ENCODE measurements around the gene KIF5C.

The KIF5C gene

DNA sequence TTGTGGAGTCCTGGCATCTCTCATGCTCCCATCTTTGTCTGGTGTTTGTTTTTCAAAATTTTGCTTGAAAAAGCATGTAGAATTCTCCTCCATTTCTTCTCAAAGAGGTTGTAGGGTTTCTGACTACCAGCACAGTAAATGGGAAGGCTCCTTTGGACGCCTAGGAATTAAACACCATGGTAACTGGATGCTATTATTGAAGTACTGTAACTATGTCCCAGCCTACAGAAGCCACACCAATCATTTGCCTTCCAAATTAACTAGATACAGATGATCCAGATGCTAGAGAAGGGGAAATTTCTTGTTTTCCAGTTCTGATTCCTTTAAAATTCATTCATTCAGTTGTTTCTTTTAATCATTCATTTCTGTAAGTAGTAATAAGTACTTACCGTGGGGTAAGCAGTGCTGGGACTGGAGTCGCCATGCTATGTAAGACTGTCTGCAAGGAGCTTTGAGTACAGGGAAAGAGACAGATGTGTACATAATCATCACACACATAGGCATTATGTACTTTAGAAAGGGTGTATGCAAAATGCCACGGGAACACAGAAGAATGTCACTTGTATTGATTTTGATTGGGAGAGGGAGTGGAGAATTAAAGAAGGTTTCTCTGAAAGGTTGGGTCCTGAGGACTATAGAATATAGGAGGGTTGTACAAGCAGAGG, 49.6 kb downstream of the KIF5C start:
- DNase-seq (ENCODE audit: low spot score) = no peak

DNA sequence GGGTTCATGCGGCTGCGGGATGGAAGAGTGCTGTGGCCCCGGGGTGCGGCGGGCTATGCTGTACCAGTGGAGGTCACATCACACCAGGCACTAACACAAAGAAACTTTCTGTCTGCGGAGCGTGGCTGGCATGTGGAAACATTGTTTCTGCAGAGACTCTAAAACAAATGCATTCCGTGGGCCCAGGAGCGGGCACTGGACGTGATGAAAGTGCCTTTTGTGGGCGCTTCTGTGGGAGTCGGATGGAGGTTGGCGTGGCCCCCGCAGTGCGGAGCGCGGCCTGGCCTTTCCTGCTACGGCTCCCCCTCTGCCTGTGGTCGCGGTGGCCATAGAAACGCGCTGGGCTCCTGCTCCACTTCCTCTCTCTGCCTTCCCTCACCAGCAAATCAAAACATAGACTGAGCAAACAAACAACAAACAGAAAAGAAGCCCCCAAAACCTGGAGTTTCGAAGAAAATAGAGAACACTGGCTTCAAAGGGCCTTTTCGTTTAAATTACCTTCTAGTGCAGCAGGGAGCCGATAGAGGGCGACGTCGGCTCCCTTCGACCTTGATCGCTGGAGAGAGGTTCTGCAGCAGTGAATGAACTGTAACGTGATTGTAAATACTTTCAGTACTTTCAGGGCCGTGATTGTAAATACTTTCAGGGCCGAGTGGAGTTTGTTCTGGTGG, 51.4 kb downstream of the KIF5C start:
- no peak for DNase-seq (ENCODE audit: low spot score)

GRCh38 chr2:148926981-148927401, 52.0 kb downstream of the KIF5C start:
- DNase-seq (ENCODE audit: low spot score) = no peak

DNA sequence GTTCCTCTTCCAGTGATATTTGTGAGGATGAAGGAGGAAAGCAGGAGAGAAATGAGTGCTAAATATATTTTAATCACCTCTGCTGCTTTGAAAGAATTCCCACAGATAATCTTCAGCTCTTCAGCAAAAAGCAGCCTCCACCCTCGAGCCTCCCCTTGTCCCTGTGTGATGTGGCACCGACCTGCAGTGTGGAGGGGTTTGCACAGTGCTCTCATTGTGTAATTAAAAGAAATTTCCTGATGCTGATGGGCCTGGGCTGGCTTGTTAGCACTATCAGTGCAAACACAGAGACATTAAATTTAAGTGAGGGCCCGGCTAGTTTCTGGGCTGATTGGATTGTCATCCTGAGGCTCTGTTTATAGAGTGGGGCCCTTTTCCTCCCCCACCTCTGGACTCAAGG, 53.4 kb downstream of the KIF5C start:
- no peak for DNase-seq (ENCODE audit: low spot score)

GRCh38 chr2:148930046-148930775, 55.2 kb downstream of the KIF5C start:
- no peak for DNase-seq (ENCODE audit: low spot score)

- no peak for DNase-seq (ENCODE audit: low spot score)
These were observed 57.5 kb downstream of the KIF5C start for GRCh38 chr2:148932536-148932935.

DNA sequence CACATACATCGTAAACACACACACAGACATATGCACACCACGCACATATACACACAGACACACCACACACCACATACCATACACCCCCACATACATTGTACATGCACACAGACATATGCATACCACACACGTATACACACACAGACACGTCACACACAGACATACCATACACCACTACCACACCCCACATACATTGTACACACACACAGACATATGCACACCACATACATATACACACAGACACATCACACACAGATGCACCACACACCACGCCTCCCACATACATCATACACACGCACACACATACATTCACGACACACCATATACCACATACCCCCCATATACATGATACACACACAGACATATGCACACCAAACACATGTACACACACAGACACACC, 58.4 kb downstream of the KIF5C start:
- no peak for DNase-seq (ENCODE audit: low spot score)

- no peak for DNase-seq (ENCODE audit: low spot score)
These were observed 60.8 kb downstream of the KIF5C start for GRCh38 chr2:148935791-148936190.

DNA sequence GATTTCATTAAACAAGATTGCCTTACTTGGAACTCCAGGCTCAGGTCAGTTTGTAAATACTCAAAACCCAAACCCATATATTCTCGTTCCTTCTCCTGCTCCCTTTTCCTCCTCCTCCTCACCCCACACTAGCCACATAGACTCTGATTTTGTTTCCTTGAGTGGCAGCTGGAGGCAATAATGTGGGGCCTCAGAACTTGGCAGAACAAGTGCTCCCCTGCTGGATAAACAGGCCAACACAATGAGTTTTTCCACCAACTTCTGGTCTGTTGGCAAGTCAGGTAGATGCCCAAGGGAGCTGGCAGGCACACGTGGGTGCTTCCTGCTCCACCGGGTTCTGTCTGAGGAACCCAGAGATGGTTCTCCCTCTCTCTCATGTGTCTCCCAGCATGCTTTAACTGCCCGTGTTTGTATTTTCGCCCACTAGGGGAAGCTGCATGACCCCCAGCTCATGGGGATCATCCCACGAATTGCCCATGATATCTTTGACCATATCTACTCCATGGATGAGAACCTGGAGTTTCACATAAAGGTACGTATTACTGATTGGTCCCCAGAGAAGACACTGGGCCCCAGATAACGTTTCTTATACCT, 61.9 kb downstream of the KIF5C start:
- DNase-seq (ENCODE audit: low spot score) = no peak

DNA sequence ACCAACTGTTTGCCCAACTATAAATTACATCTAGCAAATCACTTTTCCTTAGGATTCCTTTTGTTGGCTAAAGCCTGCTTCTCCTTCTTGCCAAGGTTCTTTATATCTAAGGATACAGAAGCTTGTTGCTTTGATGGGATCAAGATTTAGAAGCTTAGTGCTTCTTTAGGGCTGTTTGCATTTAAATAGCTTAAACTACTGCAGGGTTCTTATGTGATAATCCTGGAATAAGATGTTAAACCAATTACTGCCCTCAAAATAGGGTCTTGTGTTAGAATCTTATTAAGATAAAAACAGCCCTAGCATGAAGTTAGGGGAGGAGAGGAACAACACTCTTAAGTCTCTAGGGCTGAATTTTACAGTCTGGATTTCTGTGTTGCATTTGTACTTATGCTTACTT, 64.2 kb downstream of the KIF5C start:
- no peak for DNase-seq (ENCODE audit: low spot score)

DNA sequence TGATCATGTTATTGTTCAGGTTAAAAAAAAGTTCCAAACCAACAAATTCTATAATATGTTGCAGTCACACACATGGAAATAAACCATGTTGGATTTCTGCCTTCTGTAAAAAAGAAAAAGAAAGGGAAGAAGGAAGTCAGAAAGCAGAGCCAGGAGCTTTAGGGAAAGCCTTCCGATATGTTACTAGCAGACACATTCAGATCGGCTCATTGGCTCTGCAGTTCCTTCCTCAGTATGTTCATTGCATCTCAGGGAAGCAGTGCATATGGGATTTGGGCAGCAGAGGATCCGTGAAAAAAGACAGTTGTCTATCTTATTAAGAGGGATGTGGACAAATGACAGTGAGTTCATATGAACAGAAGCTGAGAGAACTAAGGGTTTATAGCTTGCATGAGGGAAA, 68.1 kb downstream of the KIF5C start:
- DNase-seq (ENCODE audit: low spot score) = no peak

DNA sequence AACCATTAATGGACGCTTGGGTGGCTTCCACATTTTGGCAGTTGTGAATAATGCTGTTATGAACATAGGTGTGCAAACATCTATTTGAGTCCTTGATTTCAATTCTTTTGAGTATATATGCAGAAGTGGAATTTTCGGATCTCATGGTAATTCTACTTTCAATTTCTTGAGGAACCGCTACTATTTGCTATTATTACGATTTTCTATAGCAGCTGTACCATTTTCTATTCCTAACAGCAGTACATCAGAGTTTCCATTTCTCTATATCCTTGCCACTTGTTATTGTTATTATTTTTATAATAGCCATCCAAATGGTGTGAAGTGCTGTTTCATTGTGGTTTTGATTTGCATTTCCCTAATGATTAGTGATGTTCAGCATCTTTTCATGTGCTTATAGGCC, 69.5 kb downstream of the KIF5C start:
- no peak for DNase-seq (ENCODE audit: low spot score)

DNA sequence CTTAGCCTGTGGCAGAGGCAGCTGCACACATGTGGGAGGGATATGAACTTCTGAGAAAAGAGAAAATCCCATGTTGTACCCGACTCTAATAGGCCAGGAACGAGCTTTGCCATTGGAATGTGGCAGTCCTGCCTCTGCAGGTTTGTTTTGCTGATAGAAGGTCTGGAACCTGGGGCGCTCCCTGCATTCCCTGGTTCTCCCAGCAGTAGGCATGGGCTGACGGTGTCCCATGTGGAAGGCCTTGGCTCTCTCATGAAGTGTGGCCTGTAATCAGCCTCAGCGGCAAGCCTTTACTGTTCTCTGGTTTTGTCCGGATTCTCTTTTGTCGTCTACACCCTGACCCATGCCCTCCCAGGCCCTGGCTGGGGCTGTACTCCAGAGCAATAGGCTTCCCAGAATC, 72.3 kb downstream of the KIF5C start:
- no peak for DNase-seq (ENCODE audit: low spot score)

GRCh38 chr2:148948868-148949267, 73.8 kb downstream of the KIF5C start:
- no peak for DNase-seq (ENCODE audit: low spot score)

DNA sequence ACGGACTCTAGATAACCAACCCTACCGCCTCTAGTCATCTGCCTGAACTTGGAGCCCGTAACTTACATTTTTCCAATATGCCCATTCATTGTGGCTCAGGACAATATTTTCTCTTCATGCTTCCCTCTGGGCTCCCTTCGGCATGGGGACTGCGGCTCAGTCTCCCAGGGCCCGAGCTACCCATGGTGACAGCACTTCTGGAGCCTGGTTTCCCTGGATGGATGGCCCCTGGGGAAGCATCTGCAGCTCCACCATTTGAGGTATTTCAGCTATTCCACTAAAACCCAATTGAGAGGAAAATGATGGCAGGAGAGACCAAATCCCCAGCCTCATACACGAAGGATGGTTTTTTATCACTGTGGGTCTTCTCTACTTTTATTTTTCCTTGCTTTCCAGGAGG, 74.3 kb downstream of the KIF5C start:
- no peak for DNase-seq (ENCODE audit: low spot score)

DNA sequence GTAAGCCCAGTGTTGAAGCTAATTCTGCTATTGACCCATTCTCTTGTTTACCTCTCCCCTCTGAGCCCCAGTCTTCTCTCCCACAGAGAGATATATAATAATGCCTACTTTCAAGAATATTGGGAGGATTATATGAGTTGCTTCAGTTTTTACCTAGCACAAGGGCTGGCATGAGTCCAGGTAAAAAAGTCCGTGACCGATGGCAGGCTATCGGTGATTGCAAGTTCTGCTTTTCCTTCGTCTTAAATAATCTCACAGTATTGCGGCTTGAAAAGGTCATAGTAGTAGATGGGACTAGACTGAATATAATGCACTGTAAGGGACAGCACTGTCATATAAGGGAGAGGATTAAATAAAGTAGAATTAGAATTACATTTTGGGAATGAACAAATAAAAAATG, 77.6 kb downstream of the KIF5C start:
- DNase-seq (ENCODE audit: low spot score) = no peak

DNA sequence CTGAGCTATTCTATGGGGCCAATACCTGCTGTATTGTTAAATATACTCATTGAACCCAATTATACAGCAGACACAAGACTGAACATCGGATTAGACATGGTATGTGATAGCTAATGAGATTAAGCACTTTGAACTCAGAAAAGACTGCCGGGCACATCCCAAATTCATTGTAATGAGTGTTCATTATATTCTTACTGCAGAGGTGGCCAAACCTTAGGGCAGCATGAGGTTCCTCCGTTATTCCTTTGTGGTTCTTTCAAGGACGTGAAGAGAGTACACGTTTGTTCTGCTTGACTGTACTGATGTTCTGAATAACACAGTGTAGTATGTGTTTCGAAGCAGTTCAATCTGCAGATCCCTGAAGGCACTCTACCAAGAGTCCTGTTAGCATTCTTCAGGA, 78.4 kb downstream of the KIF5C start:
- DNase-seq (ENCODE audit: low spot score) = no peak

DNA sequence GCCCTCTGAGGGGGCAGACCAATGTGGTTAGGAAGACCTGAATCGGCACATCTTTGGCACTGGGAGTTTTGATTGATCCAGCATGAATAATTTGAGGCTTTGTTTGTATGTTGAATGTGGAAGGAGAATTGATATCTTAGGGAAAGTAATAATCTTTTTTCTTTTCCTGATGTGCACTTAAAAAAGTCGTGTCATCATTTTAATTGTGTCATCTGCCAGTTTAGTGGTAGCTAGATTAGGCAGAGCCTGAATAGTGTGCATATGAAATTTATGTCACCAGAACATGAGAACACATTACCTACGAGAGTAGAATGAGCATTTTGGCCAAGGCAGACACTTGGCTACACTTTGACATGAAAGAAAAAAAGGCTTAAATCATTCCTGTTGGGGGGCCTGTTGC, 79.5 kb downstream of the KIF5C start:
- no peak for DNase-seq (ENCODE audit: low spot score)

DNA sequence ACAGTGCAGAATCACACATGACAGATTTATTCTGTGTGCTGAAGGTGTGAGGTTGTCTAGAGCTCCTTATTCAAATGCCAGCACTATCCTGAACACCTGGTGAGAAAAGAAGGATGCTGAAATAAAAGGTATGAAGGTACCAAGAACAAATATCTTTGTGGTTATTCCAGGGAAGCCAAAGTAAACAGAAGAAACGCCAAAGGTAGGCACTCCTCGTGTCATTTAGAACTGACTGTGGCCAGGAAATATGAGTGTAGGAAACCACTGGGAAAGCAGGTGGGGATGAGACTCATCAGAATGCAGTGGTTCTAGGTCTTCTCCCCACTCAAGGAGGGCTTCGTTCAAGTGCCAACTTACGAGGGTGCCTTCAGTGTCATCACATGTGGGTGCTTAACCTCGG, 80.8 kb downstream of the KIF5C start:
- DNase-seq (ENCODE audit: low spot score) = no peak

- no peak for DNase-seq (ENCODE audit: low spot score)
These were observed 82.0 kb downstream of the KIF5C start for GRCh38 chr2:148957023-148957422.

DNA sequence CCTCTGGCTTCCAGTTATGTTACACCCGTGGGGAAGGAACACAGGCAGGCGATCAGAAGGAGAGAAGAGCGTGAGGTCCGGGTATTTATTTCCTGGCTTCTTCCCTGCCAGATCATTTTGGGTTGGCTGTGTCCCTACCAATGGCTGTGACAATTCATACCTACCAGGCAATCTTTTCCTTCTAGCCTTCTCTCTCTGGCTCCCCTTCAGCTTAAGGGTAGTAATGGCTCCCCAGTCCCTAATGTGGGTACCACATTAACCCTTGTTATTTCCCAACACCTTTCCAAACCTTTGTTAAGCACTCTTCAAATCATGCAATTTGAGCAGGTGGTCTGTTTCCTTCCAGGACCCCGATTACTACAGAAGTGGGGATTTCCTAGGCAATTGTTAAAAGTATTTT, 84.7 kb downstream of the KIF5C start:
- DNase-seq (ENCODE audit: low spot score) = no peak

DNA sequence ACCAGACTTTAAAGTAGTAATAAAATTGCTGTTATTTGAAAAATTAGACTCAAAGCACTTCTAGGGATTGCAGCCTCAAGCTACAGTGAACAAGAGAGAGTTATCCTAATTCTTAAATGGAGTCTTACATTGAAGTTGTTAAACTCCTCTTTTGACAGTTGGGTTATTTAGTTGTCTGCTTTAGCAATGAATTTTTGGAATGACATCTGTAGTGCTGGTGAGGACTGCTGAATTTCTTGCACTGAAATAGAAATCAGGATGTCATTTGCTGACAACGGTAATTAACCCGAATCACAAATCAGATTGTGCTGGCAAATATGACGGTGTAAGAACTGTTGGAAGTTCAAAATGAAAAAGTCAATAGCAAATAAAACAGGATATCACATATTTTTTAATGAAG, 85.5 kb downstream of the KIF5C start:
- no peak for DNase-seq (ENCODE audit: low spot score)

DNA sequence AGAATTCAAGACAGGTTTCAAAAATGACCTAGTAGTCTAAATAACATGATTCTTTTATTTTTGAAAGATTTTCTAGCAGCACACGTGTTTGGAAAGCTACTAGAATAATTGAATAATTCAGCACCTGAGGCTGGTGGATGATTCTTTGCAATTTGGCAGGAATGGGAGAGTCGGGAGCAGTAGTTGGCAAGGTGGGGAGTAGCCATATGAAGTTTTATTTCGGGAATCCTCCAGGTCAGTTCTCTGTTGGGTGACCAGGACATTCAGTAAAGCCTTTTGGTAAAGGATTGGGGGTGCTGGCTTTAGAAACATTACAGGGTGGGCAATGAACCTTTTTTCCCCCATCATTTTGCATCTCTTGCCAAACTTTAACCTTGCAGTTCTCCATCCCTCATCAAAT, 88.4 kb downstream of the KIF5C start:
- no peak for DNase-seq (ENCODE audit: low spot score)
